HCEC 1CT (cell line): ENCODE measurements around the gene ST8SIA1.

Source experiments
- DNase-seq: peaks from one replicate; pipeline ENCODE4 v3.0.0-alpha.2; 2017

Gene ST8SIA1

GRCh38 chr12:22282283-22282682 is 52.2 kb downstream of the ST8SIA1 start:
- DNase-seq = peak; percentile 84

GRCh38 chr12:22276867-22277266 is 57.6 kb downstream of the ST8SIA1 start:
- no peak for DNase-seq

GRCh38 chr12:22276313-22276712 is 58.2 kb downstream of the ST8SIA1 start:
- no peak for DNase-seq

GRCh38 chr12:22275843-22276242 is 58.7 kb downstream of the ST8SIA1 start:
- peak; percentile 98 for DNase-seq

GRCh38 chr12:22272335-22273151 is 62.0 kb downstream of the ST8SIA1 start:
- DNase-seq = no peak

GRCh38 chr12:22271023-22271422 is 63.5 kb downstream of the ST8SIA1 start:
- peak; percentile 92 for DNase-seq

GRCh38 chr12:22268973-22269372 is 65.5 kb downstream of the ST8SIA1 start:
- no peak for DNase-seq

- no peak for DNase-seq
Measured at GRCh38 chr12:22268406-22268805, 66.1 kb downstream of the ST8SIA1 start.

GRCh38 chr12:22266101-22266500 is 68.4 kb downstream of the ST8SIA1 start:
- DNase-seq = peak; percentile 23

- no peak for DNase-seq
Measured at GRCh38 chr12:22264380-22264779, 70.1 kb downstream of the ST8SIA1 start.

- no peak for DNase-seq
Measured at GRCh38 chr12:22262309-22262708, 72.2 kb downstream of the ST8SIA1 start.

- DNase-seq = no peak
Measured at GRCh38 chr12:22257100-22257499, 77.4 kb downstream of the ST8SIA1 start.

GRCh38 chr12:22256605-22257004 is 77.9 kb downstream of the ST8SIA1 start:
- no peak for DNase-seq

GRCh38 chr12:22256041-22256441 is 78.5 kb downstream of the ST8SIA1 start:
- DNase-seq = no peak

- DNase-seq = no peak
Measured at GRCh38 chr12:22255097-22255496, 79.4 kb downstream of the ST8SIA1 start.

- no peak for DNase-seq
Measured at GRCh38 chr12:22254478-22254877, 80.0 kb downstream of the ST8SIA1 start.

- no peak for DNase-seq
Measured at GRCh38 chr12:22252057-22252456, 82.5 kb downstream of the ST8SIA1 start.

- no peak for DNase-seq
Measured at GRCh38 chr12:22250762-22251161, 83.7 kb downstream of the ST8SIA1 start.

GRCh38 chr12:22248571-22249115 is 85.9 kb downstream of the ST8SIA1 start:
- no peak for DNase-seq

GRCh38 chr12:22248121-22248520 is 86.4 kb downstream of the ST8SIA1 start:
- no peak for DNase-seq

- DNase-seq = no peak
Measured at GRCh38 chr12:22246217-22246846, 88.2 kb downstream of the ST8SIA1 start.

GRCh38 chr12:22242726-22243125 is 91.8 kb downstream of the ST8SIA1 start:
- DNase-seq = no peak

- no peak for DNase-seq
Measured at GRCh38 chr12:22238211-22238610, 96.3 kb downstream of the ST8SIA1 start.

- peak; percentile 88 for DNase-seq
Measured at GRCh38 chr12:22234561-22234960, 99.9 kb downstream of the ST8SIA1 start.
